MM.1S (cell line): Measurements from ENCODE around the gene FOXN1.

Source experiments
- CTCF ChIP-seq: fragments of 300-600 bp; sonication (generic); IDR thresholded peaks from 2 replicates; pipeline ENCODE4 v1.5.1; 2016; ENCODE audit warnings: antibody characterized with exemption, low read length, mixed read lengths
- EZH2 ChIP-seq: fragments of 300-600 bp; sonication (generic); optimal IDR thresholded peaks from 2 replicates; pipeline ENCODE3; 2017; ENCODE audit warnings: low read depth, mild to moderate bottlenecking, antibody characterized with exemption, low read length, mixed read lengths

DNA sequence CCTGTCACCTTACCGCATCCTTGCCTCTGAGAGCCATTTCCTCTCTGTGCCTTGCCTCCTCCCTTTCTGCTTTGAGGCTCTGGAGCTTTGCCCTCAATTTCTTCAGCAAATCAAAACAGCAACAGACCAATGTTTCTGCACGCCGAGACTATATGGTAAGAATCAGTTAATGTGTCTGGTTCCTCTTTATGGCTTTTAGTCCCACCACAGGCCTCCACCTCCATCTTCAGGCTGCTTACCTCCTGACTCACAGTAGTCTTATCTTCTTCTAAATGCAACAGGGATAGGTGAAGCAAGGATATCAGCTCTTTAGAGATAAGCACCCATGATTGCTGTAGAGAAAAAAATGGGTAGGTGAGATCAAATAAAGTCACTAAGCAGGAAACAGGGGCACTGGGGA is 79.7 kb downstream of the FOXN1 start:
- TF ChIP-seq EZH2 (no peak), CTCF (no peak)
